ENCODE measurements around the gene SLC35C1.

The SLC35C1 gene

DNA sequence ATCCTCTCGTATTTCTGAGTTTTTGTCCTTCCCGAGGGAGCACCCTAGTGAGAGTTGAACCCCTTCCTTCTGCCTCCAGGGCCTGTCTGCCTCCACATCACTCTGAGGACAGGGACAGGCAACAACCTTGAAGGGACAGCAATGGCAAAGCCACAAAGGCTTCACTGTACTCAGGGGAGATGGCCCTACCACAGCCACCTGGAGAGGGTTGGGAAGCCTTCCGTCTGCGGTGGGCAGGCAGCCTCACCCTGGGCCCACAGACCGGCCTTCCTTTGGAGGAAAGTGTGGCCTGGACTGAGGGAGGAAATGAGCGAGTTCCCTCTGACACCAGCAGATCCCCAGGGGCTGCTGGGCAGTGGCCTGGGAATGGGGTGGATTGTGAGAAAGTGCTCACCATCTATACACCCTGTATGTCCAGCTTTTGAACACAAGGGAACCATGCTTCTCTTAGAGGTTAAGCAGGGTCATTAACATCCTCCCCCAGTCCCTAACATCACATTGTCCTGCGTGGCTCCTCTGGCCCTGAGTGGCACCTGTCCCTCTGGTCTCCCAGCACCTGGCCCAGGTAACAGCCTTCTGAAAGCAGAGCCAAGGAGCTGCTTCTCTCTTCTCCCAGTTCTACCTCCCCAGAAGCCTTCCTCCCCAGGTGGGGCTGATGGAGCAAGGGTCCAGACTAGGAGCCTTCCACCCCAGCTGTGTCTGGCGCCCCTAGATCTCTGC lies 6.8 kb downstream of the SLC35C1 start:
- no peak for DNase-seq
- Histone ChIP-seq H3K4me2 (ENCODE audit: low read depth, low read length) (no peak overlapping the region), H2AFZ (ENCODE audit: low read length) (no peak overlapping the region), H3F3A (ENCODE audit: insufficient read depth, low read length) (0 out of 2 replicates have a peak, but pooled peaks cover 7% of the 10 kb centered on the region), H3K9me2 (replicated peaks; ENCODE audit: insufficient read depth, low read length) (no peaks in the 10 kb centered on the region), H3K27ac (ENCODE audit: low read length) (no peak overlapping the region), H3K27me3 (replicated peaks; ENCODE audit: insufficient read depth, low read length) (no peaks in the 10 kb centered on the region), H4K20me1 (ENCODE audit: insufficient read depth, low read length) (no peaks in the 10 kb centered on the region), H3K36me3 (replicated peaks; ENCODE audit: insufficient read depth, low read length) (no peaks in the 10 kb centered on the region), H3K4me1 (ENCODE audit: low read length) (peaks cover 14% of the 10 kb centered on the region), H3K79me2 (ENCODE audit: low read length) (peaks cover 28% of the 10 kb centered on the region), H3K4me3 (ENCODE audit: low read length) (no peak overlapping the region), H3K9me3 (replicated peaks; ENCODE audit: insufficient read depth, low read length) (no peaks in the 10 kb centered on the region), H3K9ac (ENCODE audit: low read length) (no peak overlapping the region)
- no peak for TF ChIP-seq EZH2 (optimal IDR thresholded peaks at IDR 0.05; ENCODE audit: low read depth, low read length)
- no peak for TF ChIP-seq CTCF (IDR thresholded peaks at IDR 0.05; ENCODE audit: low read length)
- no peak for TF ChIP-seq EZH2phosphoT487 (IDR thresholded peaks at IDR 0.05; ENCODE audit: low read length)

DNA sequence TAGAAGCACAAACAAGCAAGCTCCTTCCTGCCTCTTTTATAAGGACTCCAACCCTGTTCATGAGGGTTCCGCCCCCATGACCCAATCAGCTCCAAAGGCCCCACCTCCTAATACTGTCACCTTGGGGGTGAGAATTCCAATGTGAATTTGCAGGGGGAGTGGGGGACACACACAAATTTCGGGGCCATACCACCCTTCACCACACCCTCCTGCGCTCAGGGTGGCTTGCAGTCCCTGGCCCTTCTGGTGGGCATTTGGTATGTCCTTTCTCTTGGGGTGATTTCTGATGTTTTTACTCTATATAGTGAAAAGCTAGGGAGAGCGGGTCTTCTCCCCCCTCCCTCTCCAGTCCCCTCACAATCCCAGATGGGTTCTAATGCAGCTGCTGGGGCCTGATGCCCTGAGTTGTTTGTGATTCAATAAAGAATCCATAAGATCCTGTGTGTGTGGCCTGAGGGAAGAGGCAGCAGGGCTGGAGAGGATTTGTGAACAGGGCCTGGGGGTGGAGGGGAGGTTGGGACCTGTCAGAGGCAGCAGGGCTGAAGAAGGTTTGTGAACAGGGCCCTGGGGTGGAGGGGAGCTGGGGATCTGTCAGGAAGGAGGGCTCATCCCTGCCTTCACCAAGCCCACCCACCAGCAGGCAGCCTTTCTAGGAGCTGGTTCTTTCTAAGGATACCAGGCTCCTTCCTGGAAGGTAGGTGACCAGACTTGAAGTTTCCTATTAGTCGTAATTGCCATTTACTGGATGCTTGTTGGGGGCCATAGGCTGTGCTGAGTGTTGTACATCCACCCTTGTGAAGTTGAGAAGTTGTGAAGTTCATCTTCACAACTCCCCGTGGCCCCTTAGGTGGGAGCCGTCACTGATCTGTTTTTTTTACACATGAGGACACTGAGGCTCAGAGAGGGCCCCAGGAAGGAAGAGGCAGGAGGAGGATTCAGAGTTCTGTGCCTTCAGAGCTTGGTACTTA lies 7.9 kb downstream of the SLC35C1 start:
- no peak overlapping the region for H3K27ac ChIP-seq (ENCODE audit: low read length)

GRCh38 chr11:45815747-45816146 lies 10.8 kb downstream of the SLC35C1 start:
- TF ChIP-seq CTCF (IDR thresholded peaks at IDR 0.05; ENCODE audit: low read length) (no peak), EZH2 (optimal IDR thresholded peaks at IDR 0.05; ENCODE audit: low read depth, low read length) (no peak), EZH2phosphoT487 (IDR thresholded peaks at IDR 0.05; ENCODE audit: low read length) (no peak)
- H3K9me2 ChIP-seq (replicated peaks; ENCODE audit: insufficient read depth, low read length), result no peaks in the 10 kb centered on the region
- no peak for DNase-seq
- no peak overlapping the region for H2AFZ ChIP-seq (ENCODE audit: low read length)
- H3K27ac ChIP-seq (ENCODE audit: low read length), result no peak overlapping the region; the same call in 1 of the 2 replicates
- H3K4me2 ChIP-seq (ENCODE audit: low read depth, low read length), result no peak overlapping the region
- H3K36me3 ChIP-seq (replicated peaks; ENCODE audit: insufficient read depth, low read length), result no peaks in the 10 kb centered on the region
- H3F3A ChIP-seq (ENCODE audit: insufficient read depth, low read length), result peaks cover 16% of the 10 kb centered on the region; the same call in 1 of the 2 replicates
- no peaks in the 10 kb centered on the region for H3K9me3 ChIP-seq (replicated peaks; ENCODE audit: insufficient read depth, low read length)
- no peaks in the 10 kb centered on the region for H3K79me2 ChIP-seq (ENCODE audit: low read length)
- peaks cover 35% of the 10 kb centered on the region for H3K4me1 ChIP-seq (ENCODE audit: low read length)
- no peak overlapping the region for H3K9ac ChIP-seq (ENCODE audit: low read length)
- H3K27me3 ChIP-seq (replicated peaks; ENCODE audit: insufficient read depth, low read length), result no peaks in the 10 kb centered on the region
- no peak overlapping the region for H3K4me3 ChIP-seq (ENCODE audit: low read length)
- no peaks in the 10 kb centered on the region for H4K20me1 ChIP-seq (ENCODE audit: insufficient read depth, low read length)

More for the DNA sequence above, 7.9 kb downstream of the SLC35C1 start:
- Histone ChIP-seq H3K4me1 (ENCODE audit: low read length) (peaks cover 23% of the 10 kb centered on the region), H3F3A (ENCODE audit: insufficient read depth, low read length) (peaks cover 11% of the 10 kb centered on the region; the same call in 1 of the 2 replicates), H3K4me3 (ENCODE audit: low read length) (no peak overlapping the region), H3K9me2 (replicated peaks; ENCODE audit: insufficient read depth, low read length) (no peaks in the 10 kb centered on the region), H4K20me1 (ENCODE audit: insufficient read depth, low read length) (no peaks in the 10 kb centered on the region), H3K9ac (ENCODE audit: low read length) (no peak overlapping the region), H3K36me3 (replicated peaks; ENCODE audit: insufficient read depth, low read length) (no peaks in the 10 kb centered on the region), H3K27me3 (replicated peaks; ENCODE audit: insufficient read depth, low read length) (no peaks in the 10 kb centered on the region), H3K9me3 (replicated peaks; ENCODE audit: insufficient read depth, low read length) (no peaks in the 10 kb centered on the region), H2AFZ (ENCODE audit: low read length) (no peak overlapping the region), H3K4me2 (ENCODE audit: low read depth, low read length) (no peak overlapping the region), H3K79me2 (ENCODE audit: low read length) (peaks cover 16% of the 10 kb centered on the region)
- no peak for DNase-seq
- TF ChIP-seq CTCF (IDR thresholded peaks at IDR 0.05; ENCODE audit: low read length), result no peak
- no peak for TF ChIP-seq EZH2 (optimal IDR thresholded peaks at IDR 0.05; ENCODE audit: low read depth, low read length)
- TF ChIP-seq EZH2phosphoT487 (IDR thresholded peaks at IDR 0.05; ENCODE audit: low read length), result no peak

Data from MM.1S (cell line).